HT1080 (cell line): ENCODE data around the gene SLC18A3. TPM values are rescaled to one million over a fixed set of nuclear protein-coding genes. Genes with fewer than 3 reads are reported as not detected.

Experiments
- DNase-seq: peaks from one replicate; pipeline ENCODE4 v3.0.0-alpha.2; 2015; ENCODE audit warnings: low read depth
- polyA plus RNA-seq, 2 experiments: library from polyadenylated mRNA; depleted of rRNA; stranded (reverse); fragments of >200 nt; gene quantifications; 2 replicates each; pipeline ENCODE4 v1.2.3, GENCODE V29; 2015
- total RNA-seq: library from RNA; depleted of rRNA; stranded (reverse); fragments of >200 nt; shearing (Covaris generic); gene quantifications from 2 replicates; pipeline ENCODE4 v1.2.3, GENCODE V29; 2014; rRNA removed

SLC18A3 gene
- total RNA-seq: not detected in 2 replicates
- not detected in 2 replicates for polyA plus RNA-seq (2015; cell fraction: cytosol; rRNA removed)
- polyA plus RNA-seq (2015; cell fraction: nucleus; rRNA removed): not detected in 2 replicates

DNA sequence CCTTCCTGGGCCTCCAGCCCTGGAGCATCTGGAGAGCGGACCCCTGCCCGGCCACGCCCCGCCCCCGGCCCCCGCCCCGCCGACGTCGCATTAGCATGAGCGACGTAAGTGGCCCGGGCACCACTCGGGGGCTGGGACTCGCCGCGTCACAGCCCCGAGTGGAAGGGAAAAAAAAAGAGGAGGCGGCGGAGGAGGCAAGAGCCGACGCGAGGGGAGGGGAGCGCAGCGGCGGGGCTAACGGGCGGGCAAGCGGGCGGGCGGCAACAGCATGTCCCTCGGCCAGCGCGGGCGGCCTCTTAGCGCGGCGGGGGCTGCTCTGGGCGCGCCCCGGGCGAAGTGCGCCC, at the start of gene SLC18A3:
SLC18A3 (plus strand) TSS at position 197 of the 344 bp plus-strand sequence. CDS start 431 bp downstream, outside the sequence.
- no peak for DNase-seq

DNA sequence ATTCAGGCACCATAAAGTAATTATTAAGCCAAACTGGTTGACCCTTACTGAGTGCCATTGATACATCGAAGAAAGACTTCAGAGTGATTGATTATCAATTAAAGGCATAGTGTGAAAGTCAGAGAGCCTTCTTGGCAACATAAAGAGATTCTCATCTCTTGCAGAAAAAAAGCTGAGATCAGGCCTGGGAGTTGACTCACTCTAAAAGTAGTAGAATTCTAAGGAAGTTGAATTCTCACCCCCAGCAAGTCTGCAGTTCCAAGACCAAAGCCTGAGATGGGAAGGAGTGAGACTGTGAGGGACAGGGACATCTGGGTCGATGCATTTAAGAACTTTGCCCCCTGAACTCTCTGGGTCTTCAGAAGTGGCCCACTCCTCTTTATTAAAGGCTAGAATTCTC, 49.6 kb upstream of the SLC18A3 start:
- no peak for DNase-seq

- peak; percentile 56 for DNase-seq
Measured at GRCh38 chr10:49562893-49563292, 47.2 kb upstream of the SLC18A3 start.

DNA sequence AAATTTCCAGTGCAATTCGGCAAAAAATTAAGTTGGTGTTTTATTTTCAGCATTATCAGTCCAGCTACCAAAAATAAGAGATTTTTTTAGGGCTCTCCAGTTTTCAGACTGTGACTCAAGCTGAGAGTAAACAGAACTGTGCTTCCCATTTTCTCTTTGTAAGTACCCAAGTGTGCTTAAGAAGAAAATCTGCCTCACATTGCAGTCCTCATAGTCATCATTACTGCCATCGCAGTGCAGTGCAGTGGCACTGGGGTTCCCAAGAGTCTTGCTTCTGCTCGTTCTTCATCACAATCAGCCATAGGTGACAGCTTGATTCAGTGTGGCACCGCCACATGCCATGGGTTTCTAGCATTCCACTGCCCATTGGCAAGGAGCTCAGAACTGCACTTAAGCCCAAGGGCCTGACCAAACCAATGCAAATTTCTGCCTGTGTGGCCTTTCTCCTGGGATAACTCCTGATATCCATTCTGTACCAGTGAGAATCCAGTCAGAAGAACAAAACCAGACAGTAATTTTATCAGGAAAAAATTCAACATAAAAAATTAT, 45.6 kb upstream of the SLC18A3 start:
- DNase-seq: no peak

DNA sequence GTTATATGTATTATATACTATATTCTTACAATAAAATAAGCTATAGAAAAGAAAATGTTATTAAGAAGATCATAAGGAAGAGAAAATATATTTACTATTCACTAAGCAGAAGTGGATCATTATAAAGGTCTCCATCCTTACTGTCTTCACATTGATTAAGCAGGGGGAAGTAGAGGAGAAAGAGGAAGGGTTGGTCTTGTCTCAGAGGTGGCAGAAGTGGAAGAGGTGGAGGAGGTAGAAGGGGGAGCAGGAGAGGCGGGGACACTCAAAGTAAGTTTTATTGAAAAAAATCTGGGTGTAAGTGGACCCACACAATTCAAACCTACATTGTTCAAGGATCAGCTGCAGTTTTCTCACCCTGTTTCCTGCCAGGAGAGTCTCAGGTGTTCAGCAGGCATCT, 42.3 kb upstream of the SLC18A3 start:
- no peak for DNase-seq

DNA sequence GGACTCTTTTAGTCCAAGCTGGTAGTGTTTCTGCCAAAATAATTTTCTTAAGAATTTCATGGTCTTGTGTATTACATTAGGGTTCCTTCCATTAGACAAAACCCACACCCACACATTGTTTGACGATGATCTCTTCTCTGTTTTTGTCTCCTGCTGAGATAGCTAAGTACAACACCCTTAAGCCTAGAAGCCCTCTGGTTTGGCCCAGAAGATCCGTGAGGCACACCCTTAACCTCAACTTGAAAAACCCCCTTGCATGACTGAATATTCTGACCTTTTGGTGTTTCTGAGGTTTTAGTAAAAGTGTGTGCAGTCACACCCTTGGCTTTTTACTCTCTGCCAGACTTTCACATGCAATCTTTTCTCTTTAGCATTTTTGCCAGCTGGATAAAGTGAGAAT, 41.9 kb upstream of the SLC18A3 start:
- DNase-seq: peak; percentile 27

DNA sequence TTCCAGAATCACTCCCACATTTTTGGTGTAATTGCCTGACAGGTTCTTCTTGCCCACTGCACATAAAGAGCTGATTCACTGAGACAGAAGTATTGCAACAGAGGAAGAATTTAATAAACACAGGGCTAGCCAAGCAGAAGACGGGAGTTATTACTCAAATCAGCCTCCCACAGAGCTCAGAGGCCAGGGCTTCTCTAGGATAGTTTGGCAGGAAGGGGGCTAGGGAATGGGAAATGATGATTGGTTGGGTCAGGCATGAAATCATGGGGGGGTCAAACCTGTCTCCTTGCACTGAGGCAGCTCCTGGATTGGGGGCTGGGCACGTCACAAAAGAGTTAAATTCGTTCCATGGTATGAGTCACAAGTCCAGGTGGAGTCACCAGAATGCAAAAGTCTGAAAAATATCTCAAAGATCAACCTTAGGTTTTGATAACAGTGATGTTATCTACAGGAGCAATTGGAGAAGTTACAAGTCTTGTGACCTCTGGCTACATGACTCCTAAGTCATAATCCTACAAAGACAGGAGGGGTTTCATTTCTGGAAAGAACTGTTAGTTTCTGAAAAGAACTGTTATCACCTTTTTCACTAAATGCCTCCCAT, 41.0 kb upstream of the SLC18A3 start:
- DNase-seq: peak; percentile 54

DNA sequence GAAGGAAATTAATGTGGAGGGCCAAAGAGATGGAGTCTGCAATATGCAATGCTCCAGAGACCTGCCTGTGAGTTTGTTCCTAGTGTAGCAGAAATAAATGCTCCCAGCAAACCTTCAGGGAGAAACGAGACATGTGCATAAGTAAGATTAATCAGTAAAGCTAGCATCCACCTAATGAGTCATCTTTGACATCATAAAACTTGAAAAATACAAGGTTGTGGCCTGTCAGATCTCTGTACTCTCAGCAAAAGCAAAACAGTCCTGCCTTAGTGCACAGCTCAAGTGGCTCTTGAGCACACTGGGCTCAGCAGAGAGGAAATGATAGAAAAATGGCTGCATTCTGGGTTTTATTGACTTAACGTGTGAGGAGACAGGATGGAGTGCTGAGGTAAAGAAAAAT, 38.7 kb upstream of the SLC18A3 start:
- peak; percentile 35 for DNase-seq

- no peak for DNase-seq
Measured at GRCh38 chr10:49572594-49573114, 37.5 kb upstream of the SLC18A3 start.

DNA sequence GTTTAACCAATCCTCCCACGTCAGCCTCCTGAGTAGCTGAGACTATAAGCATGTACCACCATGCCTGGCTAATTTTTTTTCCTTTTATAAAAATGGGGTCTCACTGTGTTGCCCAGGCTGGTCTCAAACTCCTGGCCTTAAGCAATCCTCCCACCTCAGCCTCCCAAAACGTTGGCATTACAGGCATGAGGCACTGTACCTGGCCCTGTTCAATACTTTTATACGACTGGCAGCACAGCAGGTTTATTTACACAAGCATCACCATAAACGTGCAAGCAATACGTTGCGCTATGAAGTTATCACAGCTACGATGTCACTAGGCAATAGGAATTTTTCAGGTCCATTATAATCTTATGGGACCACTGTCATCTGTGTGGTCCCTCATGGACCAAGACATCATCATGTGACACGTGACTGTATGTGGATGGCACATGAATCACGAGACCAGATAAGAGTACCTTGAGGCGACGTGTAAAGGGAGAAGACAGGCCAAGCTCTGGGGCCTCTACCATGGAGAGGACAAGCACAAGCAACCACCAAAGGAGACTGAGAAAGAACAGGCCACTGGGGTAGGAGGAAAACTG, 34.5 kb upstream of the SLC18A3 start:
- no peak for DNase-seq

- DNase-seq: no peak
Measured at GRCh38 chr10:49577182-49577925, 32.8 kb upstream of the SLC18A3 start.

GRCh38 chr10:49578392-49578791, 31.7 kb upstream of the SLC18A3 start:
- no peak for DNase-seq

- no peak for DNase-seq
Measured at GRCh38 chr10:49579621-49580020, 30.5 kb upstream of the SLC18A3 start.

DNA sequence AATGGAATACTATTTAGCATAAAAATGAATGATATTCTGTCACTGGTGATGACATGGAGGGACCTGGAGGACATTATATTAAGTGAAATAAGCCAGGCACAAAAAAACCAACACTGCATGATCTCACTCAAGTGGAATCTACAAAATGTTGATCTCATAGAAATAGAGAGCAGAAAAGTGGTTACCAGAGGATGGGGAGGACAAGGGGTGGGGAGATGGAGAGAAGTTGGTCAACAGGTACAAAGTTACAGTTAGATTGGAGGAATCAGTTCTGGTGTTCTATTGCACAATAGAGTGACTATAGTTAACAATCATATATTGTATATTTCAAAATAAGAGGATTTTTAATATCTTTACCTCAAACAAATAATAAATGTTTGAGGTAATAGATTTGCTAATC, 24.7 kb upstream of the SLC18A3 start:
- peak; percentile 27 for DNase-seq

GRCh38 chr10:49587981-49588380, 22.1 kb upstream of the SLC18A3 start:
- no peak for DNase-seq

- peak; percentile 47 for DNase-seq
Measured at GRCh38 chr10:49592726-49593563, 17.2 kb upstream of the SLC18A3 start.

- DNase-seq: no peak
Measured at GRCh38 chr10:49593564-49593875, 16.6 kb upstream of the SLC18A3 start.

DNA sequence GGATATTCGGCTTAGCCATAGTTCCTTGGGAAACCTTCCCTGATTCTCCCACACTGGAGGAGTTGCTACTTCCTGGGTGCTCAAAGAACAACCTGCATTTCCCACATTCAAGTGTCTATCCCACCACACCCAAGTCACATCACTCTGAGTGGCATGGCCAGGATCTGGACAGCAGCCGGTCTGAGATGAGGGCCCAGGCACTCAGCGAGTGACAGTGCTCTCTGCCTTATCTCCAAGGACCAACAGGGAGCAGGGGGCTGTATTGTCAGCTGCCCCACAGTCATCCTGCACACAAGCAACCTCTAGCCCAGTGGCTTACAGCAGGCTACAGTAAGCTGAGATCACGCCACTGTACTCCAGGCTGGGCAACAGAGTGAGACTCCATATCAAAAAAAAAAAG, 16.1 kb upstream of the SLC18A3 start:
- no peak for DNase-seq

GRCh38 chr10:49594594-49594993, 15.5 kb upstream of the SLC18A3 start:
- peak; percentile 62 for DNase-seq

GRCh38 chr10:49595003-49595712, 15.0 kb upstream of the SLC18A3 start:
- no peak for DNase-seq
